Left forelimb (tissue), 1 donor: Measurements from ENCODE around the gene CCAR1.
"Not testable (repeated sequence)": the region's sequence is repeated elsewhere in the genome, so short reads cannot be mapped to it uniquely, and the experiment has no call there.

Source experiments
- DNase-seq: peaks from one replicate; pipeline ENCODE4 v3.0.0-alpha.2; 2018; ENCODE audit warnings: low spot score

CCAR1 gene

DNA sequence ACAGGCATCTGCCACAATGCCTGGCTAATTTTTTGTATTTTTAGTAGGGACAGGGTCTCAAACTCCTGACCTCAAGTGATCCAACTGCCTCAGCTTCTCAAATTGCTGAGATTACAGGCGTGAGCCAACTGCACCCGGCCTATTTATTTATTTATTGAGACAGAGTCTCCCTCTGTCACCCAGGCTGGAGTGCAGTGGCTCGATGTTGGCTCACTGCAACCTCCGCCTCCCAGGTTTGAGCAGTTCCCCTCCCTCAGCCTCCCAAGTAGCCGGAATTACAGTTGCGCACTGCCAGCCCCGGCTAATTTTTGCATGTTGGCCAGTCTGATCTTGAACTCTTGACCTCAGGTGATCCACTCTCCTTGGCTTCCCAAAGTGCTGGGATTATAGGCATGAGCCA, 46.4 kb downstream of the CCAR1 start:
- DNase-seq, result not testable (repeated sequence)

- no peak for DNase-seq
Measured at GRCh38 chr10:68781613-68782574, 60.9 kb downstream of the CCAR1 start.

DNA sequence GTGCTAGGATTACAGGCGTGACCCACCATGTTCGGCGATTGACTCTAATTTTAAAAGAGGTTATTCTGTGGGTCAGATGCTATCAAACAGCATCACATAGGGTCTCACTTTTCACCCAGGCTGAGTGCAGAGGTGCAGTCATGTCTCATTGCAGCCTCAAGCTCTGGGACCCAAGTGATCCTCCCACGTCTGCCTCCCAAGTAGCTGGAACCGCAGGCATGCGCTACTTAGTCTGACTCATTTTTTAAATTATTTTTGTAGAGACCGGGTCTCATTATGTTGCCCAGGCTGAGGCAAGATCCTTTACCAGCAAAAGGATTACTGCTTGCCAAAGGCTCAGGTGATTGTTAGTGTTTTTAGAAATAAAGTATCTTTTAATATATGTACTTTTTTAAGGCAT, 63.4 kb downstream of the CCAR1 start:
- DNase-seq, result no peak

DNA sequence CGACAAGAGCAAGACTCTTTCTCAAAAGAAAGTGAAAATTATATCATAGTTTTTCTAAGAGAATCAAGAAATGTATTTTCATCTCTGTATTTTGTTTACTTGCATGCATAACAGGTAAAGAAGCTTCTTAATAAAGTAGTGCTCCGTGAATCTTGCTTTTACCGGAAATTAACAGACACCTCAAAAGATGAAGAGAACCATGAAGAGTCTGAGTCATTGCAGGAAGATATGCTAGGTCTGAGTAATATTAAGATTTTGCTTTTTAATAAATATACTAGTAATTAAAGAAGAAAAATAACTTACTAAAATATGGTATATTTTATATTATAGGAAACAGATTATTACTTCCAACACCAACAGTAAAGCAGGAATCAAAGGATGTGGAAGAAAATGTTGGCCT, 66.8 kb downstream of the CCAR1 start:
- no peak for DNase-seq

DNA sequence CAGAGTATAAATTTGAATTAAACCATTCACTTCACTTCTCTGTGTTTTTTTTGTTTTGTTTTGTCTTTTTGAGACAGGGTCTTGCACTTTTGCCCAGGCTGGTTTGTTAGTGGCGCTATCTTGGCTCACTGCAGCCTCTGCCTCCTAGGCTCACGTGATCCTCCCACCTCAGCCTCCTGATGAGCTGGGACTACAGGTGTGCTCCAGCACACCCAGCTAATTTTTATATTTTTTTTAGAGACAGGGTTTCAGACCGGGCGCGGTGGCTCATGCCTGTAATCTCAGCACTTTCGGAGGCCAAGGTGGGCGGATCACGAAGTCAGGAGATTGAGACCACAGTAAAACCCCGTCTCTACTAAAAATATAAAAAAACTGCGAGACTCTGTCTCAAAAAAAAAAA, 69.4 kb downstream of the CCAR1 start:
- no peak for DNase-seq

DNA sequence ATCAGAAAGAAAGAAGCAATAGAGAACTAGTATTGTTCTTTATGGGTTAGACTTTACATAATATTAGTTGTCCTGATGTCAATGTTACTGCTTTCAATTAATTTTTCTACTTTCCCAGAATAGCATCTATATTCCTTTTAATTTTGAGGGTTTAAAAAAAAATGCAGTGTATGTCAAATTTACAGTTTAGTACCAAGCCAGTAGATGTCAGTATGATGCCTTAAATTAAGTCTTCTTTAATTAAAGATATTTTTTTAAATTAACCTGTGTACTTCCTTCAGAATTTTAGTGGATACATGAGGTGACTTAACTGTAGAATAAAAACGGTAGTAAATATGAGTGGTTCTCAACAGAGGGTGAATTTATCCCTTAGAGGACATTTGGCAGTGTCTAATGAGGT, 71.1 kb downstream of the CCAR1 start:
- no peak for DNase-seq

GRCh38 chr10:68795886-68796532, 75.0 kb downstream of the CCAR1 start:
- no peak for DNase-seq

GRCh38 chr10:68796605-68797004, 75.6 kb downstream of the CCAR1 start:
- DNase-seq, result no peak

DNA sequence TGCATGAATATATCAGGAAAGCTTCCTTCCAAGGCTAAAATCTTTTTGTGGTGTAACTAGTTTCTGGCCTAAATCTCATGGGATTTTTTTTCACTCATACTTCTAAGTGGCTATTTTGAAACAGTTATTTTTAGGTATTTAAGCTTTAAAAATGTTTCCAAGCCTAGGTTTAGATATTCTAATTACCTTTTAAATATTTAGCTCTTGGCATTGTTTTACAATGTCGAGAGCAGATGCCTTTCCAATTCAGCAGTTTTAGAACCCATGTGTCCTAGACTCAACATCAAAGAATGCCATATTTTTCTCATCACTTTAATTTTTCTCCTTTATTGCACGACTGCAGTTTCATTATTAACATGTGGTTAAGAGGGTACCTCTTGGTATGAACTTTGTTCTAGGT, 79.2 kb downstream of the CCAR1 start:
- DNase-seq, result no peak

DNA sequence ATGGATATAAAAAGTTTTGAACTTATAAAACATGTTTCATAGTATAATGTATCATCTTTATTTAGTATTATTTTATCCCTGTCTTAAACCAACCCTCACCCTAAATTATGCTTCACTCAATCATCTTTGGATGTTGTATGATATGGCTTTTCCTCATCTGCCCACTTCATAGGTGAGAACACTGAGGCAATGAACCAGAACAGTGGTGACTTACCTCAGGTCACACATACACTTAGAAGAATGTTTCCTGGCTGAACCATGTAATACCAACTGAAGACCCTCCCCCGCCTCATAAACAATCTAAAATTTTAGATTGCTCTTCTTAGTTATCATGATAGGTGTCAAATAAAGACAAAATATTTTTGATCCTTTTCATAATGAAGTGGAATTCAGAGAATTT, 83.7 kb downstream of the CCAR1 start:
- DNase-seq, result no peak

GRCh38 chr10:68810830-68811229, 89.8 kb downstream of the CCAR1 start:
- DNase-seq, result not testable (repeated sequence)

- no peak for DNase-seq
Measured at GRCh38 chr10:68811314-68812009, 90.4 kb downstream of the CCAR1 start.

DNA sequence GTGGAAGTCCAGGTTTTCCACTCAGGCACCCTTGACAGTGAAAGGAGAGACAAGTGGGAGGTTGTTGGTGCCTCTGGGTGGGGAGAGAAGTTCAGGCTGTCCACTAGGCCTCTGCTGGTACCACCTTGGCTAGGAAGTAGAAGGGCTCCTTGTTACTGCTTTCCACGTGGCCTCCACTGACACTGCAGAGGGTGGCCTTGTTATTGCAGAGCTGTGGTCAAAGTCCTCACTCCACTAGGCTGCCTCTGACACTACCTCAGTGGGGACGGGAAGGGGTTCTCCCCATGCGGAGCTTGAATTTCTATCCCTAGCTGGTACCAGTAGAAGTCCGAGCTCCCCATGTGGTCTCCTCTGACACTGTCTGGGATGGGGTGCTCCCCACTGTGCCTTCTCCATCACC, 91.4 kb downstream of the CCAR1 start:
- no peak for DNase-seq

- DNase-seq, result no peak
Measured at GRCh38 chr10:68813559-68813958, 92.5 kb downstream of the CCAR1 start.

GRCh38 chr10:68816796-68817412, 95.9 kb downstream of the CCAR1 start:
- DNase-seq, result no peak

GRCh38 chr10:68820359-68820758, 99.3 kb downstream of the CCAR1 start:
- not testable (repeated sequence) for DNase-seq

DNA sequence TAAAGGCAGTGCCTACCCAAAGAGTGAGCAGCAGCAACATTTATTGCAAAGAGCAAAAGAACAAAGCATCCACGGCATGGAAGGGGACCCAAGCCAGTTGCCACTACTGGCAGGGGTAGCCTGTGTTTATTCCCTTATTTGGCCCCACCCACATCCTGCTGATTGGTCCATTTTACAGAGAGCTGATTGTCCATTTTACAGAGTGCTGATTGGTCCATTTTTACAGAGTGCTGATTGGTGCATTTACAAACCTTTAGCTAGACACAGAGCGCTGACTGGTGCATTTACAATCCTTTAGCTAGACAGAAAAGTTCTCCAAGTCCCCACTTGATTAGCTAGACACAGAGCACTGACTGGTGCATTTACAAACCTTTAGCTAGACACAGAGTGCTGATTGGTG, 101.6 kb downstream of the CCAR1 start:
- DNase-seq, result not testable (repeated sequence)

- DNase-seq, result peak; percentile 86
Measured at GRCh38 chr10:68826764-68827591, 105.9 kb downstream of the CCAR1 start, which contains the start of gene STOX1. Gene STOX1, plus strand, starts transcription at chr10:68827531. Its CDS starts 93 bp downstream, at chr10:68827624.

DNA sequence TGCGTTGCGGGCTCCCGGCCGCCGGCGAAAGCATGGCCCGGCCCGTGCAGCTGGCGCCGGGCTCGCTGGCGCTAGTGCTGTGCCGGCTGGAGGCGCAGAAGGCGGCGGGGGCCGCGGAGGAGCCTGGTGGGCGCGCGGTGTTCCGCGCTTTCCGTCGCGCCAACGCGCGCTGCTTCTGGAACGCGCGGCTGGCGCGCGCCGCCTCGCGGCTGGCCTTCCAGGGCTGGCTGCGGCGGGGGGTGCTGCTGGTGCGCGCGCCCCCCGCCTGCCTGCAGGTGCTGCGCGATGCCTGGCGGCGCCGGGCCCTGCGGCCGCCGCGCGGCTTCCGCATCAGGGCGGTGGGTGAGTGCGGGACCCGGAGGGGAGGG, 106.5 kb downstream of the CCAR1 start:
- not testable (repeated sequence) for DNase-seq

GRCh38 chr10:68828083-68828601, 107.1 kb downstream of the CCAR1 start:
- peak; percentile 69 for DNase-seq

- DNase-seq, result no peak
Measured at GRCh38 chr10:68828833-68829232, 107.8 kb downstream of the CCAR1 start.
